ENCODE measurements around the gene CHKA.

GRCh38 chr11:68038226-68038717, 82.9 kb downstream of the CHKA start:
- TF ChIP-seq CTCF (IDR thresholded peaks at IDR 0.05) (no peak), POLR2A (IDR thresholded peaks at IDR 0.05) (no peak), EP300 (IDR thresholded peaks at IDR 0.05) (no peak)

All from suprapubic skin (tissue), 3 donors.